HG03378 (cell line): ENCODE data around the gene IPCEF1.

ENCODE experiments used
- ATAC-seq: cut with Tn5 transposase; IDR thresholded peaks from one replicate; pipeline ENCODE4 v1.9.1; 2021; ENCODE audit warnings: mild to moderate bottlenecking, moderate library complexity; ENCODE audit not compliant: unreplicated experiment

Gene IPCEF1

GRCh38 chr6:154117485-154117884 is 239.1 kb downstream of the IPCEF1 start:
- no peak for ATAC-seq

- no peak for ATAC-seq
These were observed 243.2 kb downstream of the IPCEF1 start for GRCh38 chr6:154113392-154113791.

GRCh38 chr6:154112181-154112809 is 244.3 kb downstream of the IPCEF1 start:
- no peak for ATAC-seq

GRCh38 chr6:154111025-154111424 is 245.6 kb downstream of the IPCEF1 start:
- no peak for ATAC-seq

- ATAC-seq = no peak
These were observed 250.4 kb downstream of the IPCEF1 start for GRCh38 chr6:154106251-154106650.
